ENCODE results near the gene CNNM2.

The CNNM2 gene

DNA sequence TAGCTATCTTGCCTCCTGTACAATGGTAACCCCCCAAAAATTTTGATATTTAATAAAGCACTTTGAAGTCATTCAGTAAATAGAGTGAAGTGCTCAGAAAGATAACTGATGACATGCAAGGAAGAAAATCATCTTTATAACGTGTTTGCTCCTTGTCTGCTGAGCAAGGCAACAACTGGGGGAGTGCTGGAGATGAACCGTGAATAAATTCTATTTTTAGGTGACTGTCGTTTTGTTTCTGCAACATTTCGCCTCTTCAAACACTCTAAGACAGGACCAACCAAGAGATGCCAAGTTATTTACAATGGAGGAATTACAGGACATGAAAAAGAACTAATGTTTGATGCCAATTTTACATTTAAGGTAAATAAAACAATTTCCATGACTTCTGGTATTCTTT lies 39.5 kb upstream of the CNNM2 start:
- TF ChIP-seq, protein P1, sequence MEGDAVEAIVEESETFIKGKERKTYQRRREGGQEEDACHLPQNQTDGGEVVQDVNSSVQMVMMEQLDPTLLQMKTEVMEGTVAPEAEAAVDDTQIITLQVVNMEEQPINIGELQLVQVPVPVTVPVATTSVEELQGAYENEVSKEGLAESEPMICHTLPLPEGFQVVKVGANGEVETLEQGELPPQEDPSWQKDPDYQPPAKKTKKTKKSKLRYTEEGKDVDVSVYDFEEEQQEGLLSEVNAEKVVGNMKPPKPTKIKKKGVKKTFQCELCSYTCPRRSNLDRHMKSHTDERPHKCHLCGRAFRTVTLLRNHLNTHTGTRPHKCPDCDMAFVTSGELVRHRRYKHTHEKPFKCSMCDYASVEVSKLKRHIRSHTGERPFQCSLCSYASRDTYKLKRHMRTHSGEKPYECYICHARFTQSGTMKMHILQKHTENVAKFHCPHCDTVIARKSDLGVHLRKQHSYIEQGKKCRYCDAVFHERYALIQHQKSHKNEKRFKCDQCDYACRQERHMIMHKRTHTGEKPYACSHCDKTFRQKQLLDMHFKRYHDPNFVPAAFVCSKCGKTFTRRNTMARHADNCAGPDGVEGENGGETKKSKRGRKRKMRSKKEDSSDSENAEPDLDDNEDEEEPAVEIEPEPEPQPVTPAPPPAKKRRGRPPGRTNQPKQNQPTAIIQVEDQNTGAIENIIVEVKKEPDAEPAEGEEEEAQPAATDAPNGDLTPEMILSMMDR (IDR thresholded peaks at IDR 0.05; ENCODE audit: low read depth, low read length, missing control alignments), result no peak
- DNase-seq (ENCODE audit: low read depth), result no peak
- no peak overlapping the region for H3K4me3 ChIP-seq (ENCODE audit: low read depth, low read length)

DNA sequence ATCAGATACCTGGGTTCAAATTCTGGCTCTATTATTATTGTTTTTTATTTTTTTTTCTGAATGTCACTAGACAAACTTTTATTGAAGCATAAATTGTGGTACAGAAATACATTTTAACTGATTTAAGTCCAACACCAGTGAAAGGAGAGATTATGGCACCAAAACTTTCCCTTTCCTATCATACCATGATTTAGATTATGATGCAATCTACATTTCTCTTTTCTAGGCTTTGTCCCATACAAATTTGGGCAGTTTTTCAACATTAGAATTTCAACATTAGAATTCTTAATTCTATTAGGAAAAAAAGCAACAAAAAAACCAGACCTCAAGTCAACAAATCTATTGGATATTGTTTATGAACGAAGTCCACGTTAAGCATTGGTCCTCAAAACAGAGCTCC lies 37.8 kb upstream of the CNNM2 start:
- DNase-seq (ENCODE audit: low read depth), result no peak
- TF ChIP-seq, protein P1 (IDR thresholded peaks at IDR 0.05; ENCODE audit: low read depth, low read length, missing control alignments), result no peak
- no peak overlapping the region for H3K4me3 ChIP-seq (ENCODE audit: low read depth, low read length)

DNA sequence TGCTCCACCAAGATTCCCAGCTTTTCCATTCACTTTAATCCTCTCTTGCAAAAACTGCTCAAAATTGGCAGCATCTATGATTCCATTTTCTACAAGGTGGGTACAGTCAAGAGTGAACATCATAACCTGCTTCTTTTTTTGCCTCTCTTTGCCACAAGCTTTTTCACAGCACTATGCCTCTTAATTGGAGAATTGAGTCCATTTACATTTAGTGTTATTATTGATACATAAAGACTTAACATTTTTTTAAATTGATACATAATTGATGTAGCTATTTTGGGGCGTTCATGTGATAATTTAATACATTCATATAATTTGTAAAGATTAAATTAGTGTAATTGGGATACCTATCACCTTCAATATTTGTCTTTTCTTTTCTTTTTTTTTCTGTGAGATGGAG lies 30.0 kb upstream of the CNNM2 start:
- H3K4me3 ChIP-seq (ENCODE audit: low read depth, low read length), result no peak overlapping the region
- TF ChIP-seq, protein P1 (IDR thresholded peaks at IDR 0.05; ENCODE audit: low read depth, low read length, missing control alignments), result no peak
- no peak for DNase-seq (ENCODE audit: low read depth)

DNA sequence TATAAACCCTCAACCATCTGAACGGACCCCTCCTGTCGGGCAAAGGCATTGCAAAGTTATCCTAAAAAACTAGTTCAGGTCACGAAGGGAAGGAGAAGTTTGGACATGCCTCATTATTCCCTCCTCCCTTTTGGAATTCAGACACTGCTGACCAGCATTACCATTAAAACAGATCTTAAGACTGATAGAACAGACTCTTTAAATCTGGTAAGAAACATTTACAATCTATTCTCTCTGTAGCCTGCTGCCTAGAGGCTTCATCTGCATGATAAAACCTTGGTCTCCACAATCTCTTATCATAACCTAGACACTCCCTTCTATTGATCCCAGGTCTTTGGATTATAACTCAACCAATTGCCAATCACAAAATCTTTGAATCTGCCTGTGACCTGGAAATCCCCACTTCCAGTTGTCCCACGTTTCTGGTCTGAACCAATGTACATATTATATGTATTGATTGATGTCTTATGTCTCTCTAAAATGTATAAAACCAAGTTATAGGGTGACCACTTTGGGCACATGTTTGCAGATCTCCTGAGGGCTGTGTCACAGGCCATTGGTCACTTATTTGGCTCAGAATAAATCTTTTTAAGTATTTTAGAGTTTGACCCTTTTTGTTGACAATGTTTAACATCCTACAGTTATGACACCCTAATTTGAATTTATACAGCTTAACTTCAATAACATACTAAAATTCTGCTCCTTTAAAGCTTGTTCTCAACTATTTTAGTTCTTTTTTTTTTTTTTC lies 23.5 kb upstream of the CNNM2 start:
- no peak overlapping the region for H3K4me3 ChIP-seq (ENCODE audit: low read depth, low read length)
- TF ChIP-seq, protein P1 (IDR thresholded peaks at IDR 0.05; ENCODE audit: low read depth, low read length, missing control alignments), result no peak
- DNase-seq (ENCODE audit: low read depth), result no peak

DNA sequence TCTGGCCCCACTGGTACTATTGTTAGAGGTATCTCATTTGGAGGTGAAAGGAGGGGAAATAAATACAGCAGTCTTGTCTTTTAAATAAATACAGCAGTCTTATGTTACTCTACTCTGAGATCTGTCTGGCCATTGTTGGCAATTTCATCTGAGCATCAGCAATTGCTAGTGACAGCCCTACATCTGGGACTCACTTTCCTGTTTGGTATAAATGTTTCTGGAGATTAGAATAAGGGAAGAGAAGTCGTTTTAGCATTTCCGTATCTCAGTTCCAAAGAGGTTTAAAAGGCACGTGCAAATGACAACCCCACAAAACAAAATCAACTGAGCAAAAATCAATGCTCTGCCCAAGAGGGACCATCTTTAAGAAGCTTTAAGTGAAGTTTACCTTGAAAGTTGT lies 18.1 kb upstream of the CNNM2 start:
- no peak for DNase-seq (ENCODE audit: low read depth)
- no peak overlapping the region for H3K4me3 ChIP-seq (ENCODE audit: low read depth, low read length)
- TF ChIP-seq, protein P1 (IDR thresholded peaks at IDR 0.05; ENCODE audit: low read depth, low read length, missing control alignments), result no peak

DNA sequence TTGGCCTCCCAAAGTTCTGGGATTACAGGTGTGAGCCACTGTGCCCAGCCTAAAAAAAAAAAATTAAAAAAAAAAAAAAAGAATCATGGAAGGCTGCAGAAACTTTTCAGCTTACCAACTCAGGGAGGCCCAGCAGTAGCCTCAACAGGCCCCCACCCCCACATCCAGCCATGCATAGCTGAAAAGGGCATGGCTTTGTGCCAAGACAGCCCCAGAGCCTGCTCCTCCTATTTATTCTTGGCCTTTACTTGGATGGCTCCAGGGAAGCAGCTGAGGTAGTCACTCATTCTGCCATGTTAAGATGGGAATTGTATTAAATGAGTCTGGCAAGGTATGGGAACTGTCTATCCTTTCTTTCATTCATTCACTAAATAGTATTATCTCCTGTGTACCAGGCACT lies 13.7 kb upstream of the CNNM2 start:
- TF ChIP-seq, protein P1 (IDR thresholded peaks at IDR 0.05; ENCODE audit: low read depth, low read length, missing control alignments), result no peak
- H3K4me3 ChIP-seq (ENCODE audit: low read depth, low read length), result no peak overlapping the region
- no peak for DNase-seq (ENCODE audit: low read depth)

DNA sequence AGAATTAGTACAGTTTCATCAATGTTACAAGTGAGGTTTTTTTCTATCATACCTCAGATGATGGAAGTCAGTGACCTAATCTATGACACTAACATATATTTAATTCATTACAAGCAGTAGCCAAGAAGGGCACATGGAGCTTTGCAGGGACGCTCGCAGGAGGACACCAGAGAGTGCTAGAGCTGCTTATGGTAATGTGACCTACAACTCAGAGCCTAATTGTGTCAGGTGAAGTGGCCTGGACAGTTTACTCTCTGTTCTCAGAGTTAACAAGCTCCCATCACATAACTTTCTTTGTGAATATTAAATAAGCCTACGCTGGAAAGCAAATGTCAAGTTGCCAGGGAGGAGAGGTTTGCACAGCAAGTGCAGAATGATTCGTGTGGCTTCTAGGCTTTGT lies 11.6 kb upstream of the CNNM2 start:
- H3K4me3 ChIP-seq (ENCODE audit: low read depth, low read length), result no peak overlapping the region
- no peak for DNase-seq (ENCODE audit: low read depth)
- TF ChIP-seq, protein P1 (IDR thresholded peaks at IDR 0.05; ENCODE audit: low read depth, low read length, missing control alignments), result no peak

Measured in GM12864 (cell line).